ENCODE results near the gene SMYD3.

SMYD3 gene

DNA sequence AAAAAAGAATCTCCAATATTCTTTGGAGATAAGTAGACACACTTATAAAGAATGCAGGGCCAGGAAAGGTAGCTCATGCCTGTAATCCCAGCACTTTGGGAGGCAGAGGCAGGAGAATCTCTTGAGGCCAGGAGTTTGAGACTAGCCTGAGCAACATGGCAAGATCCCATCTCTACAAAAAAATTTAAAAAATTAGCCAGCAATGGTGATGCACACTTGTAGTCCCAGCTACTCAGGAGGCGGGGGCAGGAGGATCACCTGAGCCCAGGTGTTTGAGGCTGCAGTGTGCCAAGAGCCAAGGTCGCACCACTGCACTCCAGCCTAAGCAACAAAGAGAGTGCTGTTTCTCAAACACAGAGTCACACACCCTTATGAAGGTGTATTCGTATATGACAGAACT lies 385.0 kb downstream of the SMYD3 start:
- Histone ChIP-seq H3K27me3 (no peaks in the 10 kb centered on the region), H3K4me3 (ENCODE audit: low read depth, low read length) (no peak overlapping the region), H3K9me3 (no peaks in the 10 kb centered on the region), H3K4me1 (peaks cover 11% of the 10 kb centered on the region; the same call in 1 of the 2 replicates), H3K36me3 (no peaks in the 10 kb centered on the region)
- TF ChIP-seq, protein P1, sequence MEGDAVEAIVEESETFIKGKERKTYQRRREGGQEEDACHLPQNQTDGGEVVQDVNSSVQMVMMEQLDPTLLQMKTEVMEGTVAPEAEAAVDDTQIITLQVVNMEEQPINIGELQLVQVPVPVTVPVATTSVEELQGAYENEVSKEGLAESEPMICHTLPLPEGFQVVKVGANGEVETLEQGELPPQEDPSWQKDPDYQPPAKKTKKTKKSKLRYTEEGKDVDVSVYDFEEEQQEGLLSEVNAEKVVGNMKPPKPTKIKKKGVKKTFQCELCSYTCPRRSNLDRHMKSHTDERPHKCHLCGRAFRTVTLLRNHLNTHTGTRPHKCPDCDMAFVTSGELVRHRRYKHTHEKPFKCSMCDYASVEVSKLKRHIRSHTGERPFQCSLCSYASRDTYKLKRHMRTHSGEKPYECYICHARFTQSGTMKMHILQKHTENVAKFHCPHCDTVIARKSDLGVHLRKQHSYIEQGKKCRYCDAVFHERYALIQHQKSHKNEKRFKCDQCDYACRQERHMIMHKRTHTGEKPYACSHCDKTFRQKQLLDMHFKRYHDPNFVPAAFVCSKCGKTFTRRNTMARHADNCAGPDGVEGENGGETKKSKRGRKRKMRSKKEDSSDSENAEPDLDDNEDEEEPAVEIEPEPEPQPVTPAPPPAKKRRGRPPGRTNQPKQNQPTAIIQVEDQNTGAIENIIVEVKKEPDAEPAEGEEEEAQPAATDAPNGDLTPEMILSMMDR (IDR thresholded peaks at IDR 0.05; ENCODE audit: low read depth, low read length): no peak
- no peak for DNase-seq

DNA sequence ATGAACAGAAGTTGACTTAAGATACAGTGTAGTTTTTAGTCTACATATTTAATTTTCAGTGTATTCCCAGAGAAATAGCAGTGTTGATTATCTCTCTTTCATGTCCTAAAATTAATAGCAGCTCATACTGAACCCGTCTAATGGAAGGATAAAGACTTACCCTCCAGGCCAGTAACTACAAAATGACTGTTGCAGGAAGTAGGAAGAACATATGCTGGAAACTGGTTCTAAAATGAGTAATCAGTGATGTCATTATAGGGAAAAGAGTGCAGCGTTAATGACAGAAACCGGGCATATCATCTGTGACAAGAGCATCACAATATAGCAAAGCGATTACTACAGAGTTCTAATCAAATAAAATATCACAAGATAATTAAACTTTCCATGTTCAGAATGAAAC lies 385.5 kb downstream of the SMYD3 start:
- TF ChIP-seq, protein P1 (IDR thresholded peaks at IDR 0.05; ENCODE audit: low read depth, low read length): no peak
- no peaks in the 10 kb centered on the region for H3K9me3 ChIP-seq
- H3K36me3 ChIP-seq: no peaks in the 10 kb centered on the region

DNA sequence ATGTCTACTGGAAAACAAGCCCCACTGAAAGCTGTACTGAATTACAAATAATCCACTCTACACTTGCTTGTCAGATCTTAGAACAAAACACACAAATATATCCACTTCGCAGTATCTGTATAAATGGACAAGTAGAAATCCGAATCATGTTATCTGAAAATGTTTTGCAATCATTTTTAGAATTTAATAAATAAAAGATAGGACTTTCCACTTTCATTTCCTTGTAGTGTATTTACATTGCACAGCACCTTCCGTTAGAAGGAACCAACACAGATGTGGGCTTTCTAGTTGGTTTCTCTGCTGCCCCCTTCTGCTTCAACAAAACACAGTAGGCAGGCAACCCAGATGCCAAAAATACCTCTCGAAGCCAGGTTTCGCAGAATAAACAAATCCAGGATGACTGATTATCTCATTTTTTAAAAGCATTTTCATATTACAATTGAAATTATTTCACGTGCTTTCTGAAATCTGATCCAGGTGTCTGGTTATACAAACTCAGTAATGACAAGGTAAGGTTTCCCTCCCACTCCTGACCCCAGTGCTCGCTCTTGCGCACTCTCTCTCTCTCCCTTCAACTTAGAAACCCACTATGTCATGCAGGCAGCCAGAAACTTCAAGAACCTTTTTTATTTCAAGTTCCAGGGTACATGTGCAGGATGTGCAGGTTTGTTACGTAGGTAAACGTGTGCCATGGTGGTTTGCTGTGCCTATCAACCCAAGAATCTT lies 389.9 kb downstream of the SMYD3 start:
- Histone ChIP-seq H3K36me3 (no peaks in the 10 kb centered on the region), H3K9me3 (no peaks in the 10 kb centered on the region), H3K27me3 (no peaks in the 10 kb centered on the region), H3K4me3 (ENCODE audit: low read depth, low read length) (no peak overlapping the region), H3K4me1 (peaks cover 23% of the 10 kb centered on the region)
- TF ChIP-seq, protein P1 (IDR thresholded peaks at IDR 0.05; ENCODE audit: low read depth, low read length): peak; percentile 55
- DNase-seq: peak; percentile 62

More for the DNA sequence above, 385.5 kb downstream of the SMYD3 start:
- Histone ChIP-seq H3K4me1 (peaks cover 17% of the 10 kb centered on the region), H3K4me3 (ENCODE audit: low read depth, low read length) (no peak overlapping the region), H3K27me3 (no peaks in the 10 kb centered on the region)
- DNase-seq: no peak

DNA sequence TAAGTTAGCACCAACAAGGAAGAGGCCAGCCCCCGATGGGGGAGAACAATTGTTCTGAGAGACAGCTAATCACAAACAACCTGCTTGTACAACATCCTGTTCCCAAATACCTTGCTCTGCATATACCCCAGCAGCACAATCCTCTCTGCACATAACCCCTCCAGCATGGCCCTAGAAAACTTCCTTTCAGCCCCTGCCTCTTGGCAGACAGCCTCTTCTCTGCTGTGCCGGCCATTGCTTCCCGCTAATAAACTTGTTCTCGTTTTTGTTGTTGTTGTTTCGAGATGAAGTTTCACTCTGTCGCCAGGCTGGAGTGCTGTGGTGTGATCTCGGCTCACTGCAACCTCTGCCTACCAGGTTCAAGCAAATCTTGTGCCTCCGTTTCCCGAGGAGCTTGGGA lies 392.7 kb downstream of the SMYD3 start:
- Histone ChIP-seq H3K36me3 (no peaks in the 10 kb centered on the region), H3K4me3 (ENCODE audit: low read depth, low read length) (no peak overlapping the region), H3K9me3 (no peaks in the 10 kb centered on the region), H3K27me3 (no peaks in the 10 kb centered on the region), H3K4me1 (peaks cover 43% of the 10 kb centered on the region)
- TF ChIP-seq, protein P1 (IDR thresholded peaks at IDR 0.05; ENCODE audit: low read depth, low read length): no peak
- no peak for DNase-seq

DNA sequence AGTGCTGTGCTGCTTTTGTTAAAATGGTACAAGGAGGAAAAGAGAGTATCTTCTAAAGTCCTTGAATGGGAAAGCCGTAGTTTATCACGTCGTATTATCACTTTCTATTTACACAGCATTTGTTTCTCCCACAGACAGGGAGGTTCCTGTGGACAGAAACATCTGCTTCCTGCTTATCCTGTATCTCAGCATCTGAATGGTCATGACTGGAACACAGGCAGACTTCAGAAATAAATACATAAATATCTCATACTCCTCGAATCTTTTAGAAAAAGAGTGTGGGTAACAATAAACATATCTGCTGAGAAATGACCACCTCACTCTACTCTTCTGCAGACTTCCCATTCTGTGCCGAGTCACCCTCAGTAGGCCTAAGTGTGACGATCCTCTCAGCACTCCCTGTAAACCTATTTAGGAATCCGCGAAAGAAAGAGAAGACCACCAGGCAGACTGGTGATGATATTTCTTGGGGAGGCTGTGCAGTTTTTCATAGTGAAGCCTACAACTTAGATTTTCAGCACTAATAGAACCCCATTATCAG lies 393.5 kb downstream of the SMYD3 start:
- Histone ChIP-seq H3K27me3 (no peaks in the 10 kb centered on the region), H3K36me3 (no peaks in the 10 kb centered on the region), H3K4me3 (ENCODE audit: low read depth, low read length) (peak overlapping the region; percentile 11), H3K9me3 (no peaks in the 10 kb centered on the region), H3K4me1 (peaks cover 51% of the 10 kb centered on the region)
- TF ChIP-seq, protein P1 (IDR thresholded peaks at IDR 0.05; ENCODE audit: low read depth, low read length): no peak
- peak; percentile 25 for DNase-seq

DNA sequence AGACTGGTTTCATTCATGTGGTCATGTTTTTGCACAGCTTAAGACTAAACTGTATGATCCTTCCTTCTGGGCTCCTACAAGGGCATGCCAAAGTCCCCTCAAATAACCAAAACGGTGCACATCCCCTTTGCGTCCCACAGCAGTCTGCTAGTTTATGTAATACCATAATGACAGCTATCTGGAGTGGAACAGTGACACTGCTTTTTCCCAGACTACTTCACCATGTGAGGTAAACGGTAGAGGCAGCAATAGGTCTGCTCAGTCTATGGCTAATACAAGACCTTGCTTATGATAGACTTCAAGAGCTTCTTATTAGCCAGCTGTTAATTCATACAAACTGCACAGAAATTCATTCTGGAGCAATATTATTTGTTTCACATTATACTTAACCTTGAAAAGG lies 395.5 kb downstream of the SMYD3 start:
- no peak for DNase-seq
- TF ChIP-seq, protein P1 (IDR thresholded peaks at IDR 0.05; ENCODE audit: low read depth, low read length): no peak
- Histone ChIP-seq H3K27me3 (no peaks in the 10 kb centered on the region), H3K4me1 (peaks cover 58% of the 10 kb centered on the region), H3K36me3 (no peaks in the 10 kb centered on the region), H3K9me3 (no peaks in the 10 kb centered on the region), H3K4me3 (ENCODE audit: low read depth, low read length) (no peak overlapping the region)
